ENCODE measurements around the gene WFDC12.

- TF ChIP-seq, protein P1, sequence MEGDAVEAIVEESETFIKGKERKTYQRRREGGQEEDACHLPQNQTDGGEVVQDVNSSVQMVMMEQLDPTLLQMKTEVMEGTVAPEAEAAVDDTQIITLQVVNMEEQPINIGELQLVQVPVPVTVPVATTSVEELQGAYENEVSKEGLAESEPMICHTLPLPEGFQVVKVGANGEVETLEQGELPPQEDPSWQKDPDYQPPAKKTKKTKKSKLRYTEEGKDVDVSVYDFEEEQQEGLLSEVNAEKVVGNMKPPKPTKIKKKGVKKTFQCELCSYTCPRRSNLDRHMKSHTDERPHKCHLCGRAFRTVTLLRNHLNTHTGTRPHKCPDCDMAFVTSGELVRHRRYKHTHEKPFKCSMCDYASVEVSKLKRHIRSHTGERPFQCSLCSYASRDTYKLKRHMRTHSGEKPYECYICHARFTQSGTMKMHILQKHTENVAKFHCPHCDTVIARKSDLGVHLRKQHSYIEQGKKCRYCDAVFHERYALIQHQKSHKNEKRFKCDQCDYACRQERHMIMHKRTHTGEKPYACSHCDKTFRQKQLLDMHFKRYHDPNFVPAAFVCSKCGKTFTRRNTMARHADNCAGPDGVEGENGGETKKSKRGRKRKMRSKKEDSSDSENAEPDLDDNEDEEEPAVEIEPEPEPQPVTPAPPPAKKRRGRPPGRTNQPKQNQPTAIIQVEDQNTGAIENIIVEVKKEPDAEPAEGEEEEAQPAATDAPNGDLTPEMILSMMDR (conservative IDR thresholded peaks at IDR 0.05; ENCODE audit: low read depth, low read length): no peak
- TF ChIP-seq EZH2phosphoT487 (IDR thresholded peaks at IDR 0.05; ENCODE audit: borderline replicate concordance, low read length): no peak
These were observed 28.9 kb upstream of the WFDC12 start for GRCh38 chr20:45153147-45153546.
